22Rv1 (cell line): ENCODE data around the gene USP6NL.

ENCODE experiments used
- ZFX ChIP-seq: fragments of 450-650 bp; IDR thresholded peaks from 2 replicates; pipeline ENCODE4 v1.6.1; 2017; ENCODE audit warnings: antibody characterized with exemption, borderline replicate concordance
- TF ChIP-seq, protein P1 (sequence below): fragments of 450-650 bp; IDR thresholded peaks from 2 replicates; pipeline ENCODE4 v1.5.1; 2017; ENCODE audit warnings: mild to moderate bottlenecking

DNA sequence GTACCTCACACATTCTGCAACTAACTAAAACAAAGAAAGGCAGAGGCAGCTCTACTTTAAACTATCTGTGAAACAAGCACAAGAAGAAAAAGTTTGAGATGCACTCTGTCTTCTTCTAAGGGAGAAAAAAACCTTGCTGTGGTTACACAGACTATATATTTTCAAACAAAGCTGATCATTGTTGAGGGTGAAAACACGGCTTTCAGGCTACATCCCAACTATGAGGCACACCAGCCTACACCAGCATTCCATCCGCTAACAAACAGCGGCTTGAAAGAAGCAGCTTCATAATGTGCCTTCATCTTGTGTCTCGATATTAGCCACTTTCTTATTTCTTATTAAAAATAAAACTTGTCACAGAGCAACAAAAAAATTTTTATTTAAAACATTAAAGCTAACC lies 79.1 kb downstream of the USP6NL start:
- TF ChIP-seq, protein P1, sequence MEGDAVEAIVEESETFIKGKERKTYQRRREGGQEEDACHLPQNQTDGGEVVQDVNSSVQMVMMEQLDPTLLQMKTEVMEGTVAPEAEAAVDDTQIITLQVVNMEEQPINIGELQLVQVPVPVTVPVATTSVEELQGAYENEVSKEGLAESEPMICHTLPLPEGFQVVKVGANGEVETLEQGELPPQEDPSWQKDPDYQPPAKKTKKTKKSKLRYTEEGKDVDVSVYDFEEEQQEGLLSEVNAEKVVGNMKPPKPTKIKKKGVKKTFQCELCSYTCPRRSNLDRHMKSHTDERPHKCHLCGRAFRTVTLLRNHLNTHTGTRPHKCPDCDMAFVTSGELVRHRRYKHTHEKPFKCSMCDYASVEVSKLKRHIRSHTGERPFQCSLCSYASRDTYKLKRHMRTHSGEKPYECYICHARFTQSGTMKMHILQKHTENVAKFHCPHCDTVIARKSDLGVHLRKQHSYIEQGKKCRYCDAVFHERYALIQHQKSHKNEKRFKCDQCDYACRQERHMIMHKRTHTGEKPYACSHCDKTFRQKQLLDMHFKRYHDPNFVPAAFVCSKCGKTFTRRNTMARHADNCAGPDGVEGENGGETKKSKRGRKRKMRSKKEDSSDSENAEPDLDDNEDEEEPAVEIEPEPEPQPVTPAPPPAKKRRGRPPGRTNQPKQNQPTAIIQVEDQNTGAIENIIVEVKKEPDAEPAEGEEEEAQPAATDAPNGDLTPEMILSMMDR: no peak
- no peak for TF ChIP-seq ZFX
